Measurements from ENCODE around the gene PROCA1.
A peak's percentile ranks its signal among the peaks of the same experiment; 100 is the strongest.

The PROCA1 gene

DNA sequence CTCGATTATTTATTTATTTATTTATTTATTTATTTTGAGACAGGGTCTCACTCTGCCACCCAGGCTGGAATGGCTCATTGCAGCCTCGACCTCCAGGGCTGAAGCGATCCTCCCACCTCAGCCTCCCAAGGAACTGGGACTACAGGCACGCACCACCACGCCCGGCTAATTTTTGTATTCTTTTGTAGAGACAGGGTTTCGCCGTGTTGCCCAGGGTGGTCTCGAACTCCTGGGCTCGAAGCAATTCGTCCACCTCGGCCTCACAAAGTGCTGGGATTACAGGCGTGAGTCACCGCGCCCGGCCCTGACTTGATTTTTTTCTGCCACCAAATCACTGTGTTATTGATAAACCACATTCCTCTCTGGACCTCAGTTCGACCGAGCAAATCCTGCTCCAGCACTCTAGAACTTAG lies 7.3 kb upstream of the PROCA1 start:
- H2AFZ ChIP-seq (ENCODE audit: low read depth, low read length) = peak overlapping the region; percentile 78; the same call in 1 of the 2 replicates

DNA sequence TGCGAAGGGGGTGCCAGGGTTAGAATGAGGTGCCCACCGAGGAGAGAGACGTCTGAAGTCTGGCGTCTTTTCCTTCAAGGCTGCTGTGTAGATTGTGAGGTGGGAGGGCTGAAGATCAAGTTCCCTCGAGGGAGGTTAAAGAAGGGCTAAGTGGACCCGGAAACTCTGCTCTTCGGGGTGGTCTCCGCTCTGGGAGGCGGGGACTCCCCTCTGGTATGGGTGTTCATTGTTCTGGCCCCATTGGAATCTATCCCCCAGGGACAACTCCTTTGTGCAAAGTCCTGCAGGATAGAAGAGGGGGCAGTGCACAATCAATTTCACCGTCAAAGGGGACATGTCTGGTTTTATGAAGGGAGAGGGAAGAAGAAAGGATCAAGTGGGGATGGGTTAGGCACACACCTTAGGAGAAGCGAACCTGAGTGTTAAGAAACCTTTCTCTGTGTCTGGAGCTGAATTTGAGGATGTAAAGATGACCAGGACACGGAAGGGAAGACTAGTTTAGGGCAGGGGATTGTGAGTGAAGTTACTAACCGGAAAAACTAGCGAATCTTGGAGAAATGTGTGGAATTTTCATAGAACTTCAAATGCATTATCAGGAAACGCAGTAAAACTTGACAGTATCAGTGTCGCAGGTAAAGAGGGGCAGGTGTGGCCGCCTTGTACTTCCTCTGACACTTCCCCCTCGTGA lies 6.8 kb upstream of the PROCA1 start:
- H2AFZ ChIP-seq (ENCODE audit: low read depth, low read length) = no peak overlapping the region
- no peaks in the 10 kb centered on the region; the same call in 1 of the 2 replicates for H3K27me3 ChIP-seq (ENCODE audit: low read depth, low read length)
- H3K9me3 ChIP-seq (ENCODE audit: insufficient read depth, low read length) = no peaks in the 10 kb centered on the region
- 0 out of 2 replicates have a peak overlapping the region, but pooled peaks have one; percentile 93 for H3K4me3 ChIP-seq (ENCODE audit: low read length)
- peak overlapping the region; percentile 11 for H3K4me2 ChIP-seq (ENCODE audit: low read length)
- H3K27ac ChIP-seq (ENCODE audit: low read length) = no peak overlapping the region
- TF ChIP-seq, protein P1, sequence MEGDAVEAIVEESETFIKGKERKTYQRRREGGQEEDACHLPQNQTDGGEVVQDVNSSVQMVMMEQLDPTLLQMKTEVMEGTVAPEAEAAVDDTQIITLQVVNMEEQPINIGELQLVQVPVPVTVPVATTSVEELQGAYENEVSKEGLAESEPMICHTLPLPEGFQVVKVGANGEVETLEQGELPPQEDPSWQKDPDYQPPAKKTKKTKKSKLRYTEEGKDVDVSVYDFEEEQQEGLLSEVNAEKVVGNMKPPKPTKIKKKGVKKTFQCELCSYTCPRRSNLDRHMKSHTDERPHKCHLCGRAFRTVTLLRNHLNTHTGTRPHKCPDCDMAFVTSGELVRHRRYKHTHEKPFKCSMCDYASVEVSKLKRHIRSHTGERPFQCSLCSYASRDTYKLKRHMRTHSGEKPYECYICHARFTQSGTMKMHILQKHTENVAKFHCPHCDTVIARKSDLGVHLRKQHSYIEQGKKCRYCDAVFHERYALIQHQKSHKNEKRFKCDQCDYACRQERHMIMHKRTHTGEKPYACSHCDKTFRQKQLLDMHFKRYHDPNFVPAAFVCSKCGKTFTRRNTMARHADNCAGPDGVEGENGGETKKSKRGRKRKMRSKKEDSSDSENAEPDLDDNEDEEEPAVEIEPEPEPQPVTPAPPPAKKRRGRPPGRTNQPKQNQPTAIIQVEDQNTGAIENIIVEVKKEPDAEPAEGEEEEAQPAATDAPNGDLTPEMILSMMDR (IDR thresholded peaks at IDR 0.05; ENCODE audit: low read depth, low read length) = no peak
- TF ChIP-seq EZH2phosphoT487 (IDR thresholded peaks at IDR 0.05; ENCODE audit: low read depth) = no peak
- no peak overlapping the region for H3K9ac ChIP-seq (ENCODE audit: low read length)
- peaks cover 44% of the 10 kb centered on the region for H3K79me2 ChIP-seq (ENCODE audit: low read length)
- peaks cover 22% of the 10 kb centered on the region for H3K4me1 ChIP-seq (ENCODE audit: low read length)
- H3K36me3 ChIP-seq (replicated peaks; ENCODE audit: low read depth, low read length) = peaks cover 33% of the 10 kb centered on the region
- peaks cover 20% of the 10 kb centered on the region for H4K20me1 ChIP-seq (ENCODE audit: insufficient read depth, low read length)

More for the DNA sequence above, 7.3 kb upstream of the PROCA1 start:
- Histone ChIP-seq H3K4me3 (ENCODE audit: low read length) (peak overlapping the region; percentile 93), H3K9me3 (ENCODE audit: insufficient read depth, low read length) (no peaks in the 10 kb centered on the region), H3K79me2 (ENCODE audit: low read length) (peaks cover 49% of the 10 kb centered on the region), H3K4me2 (ENCODE audit: low read length) (peak overlapping the region; percentile 90), H4K20me1 (ENCODE audit: insufficient read depth, low read length) (peaks cover 24% of the 10 kb centered on the region), H3K9ac (ENCODE audit: low read length) (peak overlapping the region; percentile 100), H3K36me3 (replicated peaks; ENCODE audit: low read depth, low read length) (peaks cover 34% of the 10 kb centered on the region), H3K4me1 (ENCODE audit: low read length) (peaks cover 26% of the 10 kb centered on the region), H3K27me3 (ENCODE audit: low read depth, low read length) (no peaks in the 10 kb centered on the region; the same call in 1 of the 2 replicates), H3K27ac (ENCODE audit: low read length) (peak overlapping the region; percentile 100)
- no peak for TF ChIP-seq EZH2phosphoT487 (IDR thresholded peaks at IDR 0.05; ENCODE audit: low read depth)
- TF ChIP-seq, protein P1 (IDR thresholded peaks at IDR 0.05; ENCODE audit: low read depth, low read length) = no peak

DNA sequence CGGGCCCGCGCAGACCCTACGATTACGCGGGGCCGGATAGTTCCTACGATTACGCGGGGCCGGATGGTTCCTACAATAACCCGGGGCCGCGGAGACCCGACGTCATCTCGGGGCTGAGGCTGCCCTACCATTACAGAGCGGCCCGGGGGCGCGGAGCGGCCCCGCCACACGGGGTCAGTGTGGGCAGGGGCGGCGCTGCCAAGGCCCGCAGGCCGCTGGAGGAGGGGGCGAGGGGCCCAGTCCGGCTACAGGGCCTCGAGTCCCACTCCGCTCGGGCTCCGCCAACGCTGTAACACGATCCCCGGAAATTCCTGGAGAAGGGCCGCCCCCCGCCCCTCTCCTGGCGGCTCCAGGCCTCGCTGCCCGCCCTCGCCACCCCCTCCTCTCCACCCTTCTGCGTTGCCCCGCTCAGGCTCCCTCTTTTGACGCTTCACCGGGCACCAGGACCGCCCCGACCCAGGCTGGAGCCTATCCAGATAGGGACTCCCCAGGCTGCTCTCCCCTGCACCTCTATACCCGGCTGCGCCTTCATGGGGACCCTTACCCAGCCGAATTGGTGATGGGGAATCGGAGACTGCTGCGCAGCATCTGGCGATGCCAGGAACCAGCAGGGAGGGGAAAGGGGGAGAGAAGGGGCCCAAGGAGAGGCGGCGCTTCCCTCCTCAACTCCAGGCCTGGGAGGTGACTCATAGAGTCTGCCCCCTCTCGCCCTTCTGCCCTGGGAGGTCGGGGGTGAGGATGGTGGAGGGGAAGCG lies 6.1 kb upstream of the PROCA1 start, which contains the start of gene RAB34:
Gene RAB34, minus strand, starts transcription at position 291 of the 755 bp plus-strand sequence. CDS start 602 bp downstream, outside the sequence.
- Histone ChIP-seq H3K4me3 (ENCODE audit: low read length) (0 out of 2 replicates have a peak within 1 kb of the TSS, but pooled peaks have one; percentile 93), H2AFZ (ENCODE audit: low read depth, low read length) (no peak within 1 kb of the TSS), H4K20me1 (ENCODE audit: insufficient read depth, low read length) (peaks cover 13% of the 10 kb centered on the region), H3K79me2 (ENCODE audit: low read length) (peaks cover 36% of the 10 kb centered on the region), H3K27ac (ENCODE audit: low read length) (no peak within 1 kb of the TSS), H3K4me1 (ENCODE audit: low read length) (peaks cover 15% of the 10 kb centered on the region), H3K9me3 (ENCODE audit: insufficient read depth, low read length) (no peaks in the 10 kb centered on the region), H3K36me3 (replicated peaks; ENCODE audit: low read depth, low read length) (peaks cover 25% of the 10 kb centered on the region), H3K27me3 (ENCODE audit: low read depth, low read length) (no peaks in the 10 kb centered on the region; the same call in 1 of the 2 replicates), H3K4me2 (ENCODE audit: low read length) (peak within 1 kb of the TSS; percentile 11), H3K9ac (ENCODE audit: low read length) (no peak within 1 kb of the TSS)
- TF ChIP-seq EZH2phosphoT487 (IDR thresholded peaks at IDR 0.05; ENCODE audit: low read depth) = no peak
- TF ChIP-seq, protein P1 (IDR thresholded peaks at IDR 0.05; ENCODE audit: low read depth, low read length) = no peak

All from OCI-LY3 (cell line).